HepG2 (cell line): ENCODE data around the gene PRSS50. TPM values are rescaled to one million over a fixed set of nuclear protein-coding genes. Genes with fewer than 3 reads are reported as not detected.

Experiments
- ATAC-seq: fragments of 200-7000 bp; cut with Tn5 transposase; 3 replicates; pipeline ENCODE4 v1.9.1; 2020; ENCODE audit warnings: mild to moderate bottlenecking, moderate library complexity
- BruUV-seq: library from RNA; stranded (reverse); fragments of 400-500 nt; replicated peaks from 2 replicates; lab custom pipeline; 2021; lab: Mats Ljungman, UMichigan
- CTCF ChIA-PET: fragments of 300-600 bp; formaldehyde crosslinking; extraction: SDS; loops from one replicate; lab custom pipeline; 2021; ENCODE audit warnings: low total read pairs, inconsistent platforms, low intra/inter-chr PET ratio; lab: Yijun Ruan, JAX
- POLR2A ChIA-PET: fragments of 350-600 bp; sonication (Branson Sonifier 250); formaldehyde crosslinking; loops from one replicate; lab custom pipeline; 2020; ENCODE audit warnings: antibody characterized with exemption, inconsistent platforms; lab: Yijun Ruan, JAX
- DNase-seq: peaks from one replicate; pipeline ENCODE4 v3.0.0-alpha.2; 2015; ENCODE audit warnings: low spot score
- FAIRE-seq: peaks from 3 replicates; lab custom pipeline; 2011; peaks lifted over from hg19 to GRCh38; lab: Jason Lieb, UNC
- H2AFZ ChIP-seq: one replicate; pipeline ENCODE4 v1.6.1; 2011; ENCODE audit warnings: low read length, inconsistent platforms
- H3K27ac ChIP-seq: fragments of 300-600 bp; 3 replicates; pipeline ENCODE4 v1.8.0; 2011; ENCODE audit warnings: mixed run types, mild to moderate bottlenecking, mixed read lengths, low read length, inconsistent platforms; ENCODE audit not compliant: insufficient read depth; ENCODE audit errors: extremely low read length
- H3K27me3 ChIP-seq, 2 experiments: fragments of 200-600 bp in 1 of 2; 2 replicates in 1 of 2; 3 replicates in 1 of 2; pipeline versions ENCODE4 v1.6.0 to v1.8.0; 2011; ENCODE audit warnings: low read length in 2 of 2, mild to moderate bottlenecking in 2 of 2, moderate library complexity in 2 of 2, inconsistent platforms in 1 of 2; ENCODE audit not compliant: insufficient read depth in 2 of 2, control insufficient read depth in 1 of 2
- H3K36me3 ChIP-seq, 2 experiments: fragments of 200-600 bp in 1 of 2; replicated peaks in 1 of 2; 2 replicates in 1 of 2; 3 replicates in 1 of 2; pipeline versions ENCODE4 v1.5.1 to v1.8.0; 2011; ENCODE audit warnings: low read length in 2 of 2, inconsistent platforms in 1 of 2; ENCODE audit not compliant: insufficient read depth in 2 of 2, control insufficient read depth in 1 of 2
- H3K4me1 ChIP-seq: 2 replicates; pipeline ENCODE4 v1.5.1; 2012; ENCODE audit warnings: low read length, inconsistent platforms; ENCODE audit not compliant: insufficient read depth
- H3K4me2 ChIP-seq: 2 replicates; pipeline ENCODE4 v1.6.0; 2011; ENCODE audit warnings: low read depth, low read length, inconsistent platforms
- H3K4me3 ChIP-seq, 3 experiments: fragments of 200-600 bp in 1 of 3; sonication (generic), shearing (Covaris generic) in 1 of 3; replicated peaks in 1 of 3; 2 replicates each; pipeline ENCODE4 v1.5.1; 2011 to 2016; ENCODE audit warnings: low read length in 3 of 3, inconsistent platforms in 2 of 3, low read depth in 2 of 3, mild to moderate bottlenecking in 2 of 3, control low read depth in 1 of 3, mixed read lengths in 1 of 3; ENCODE audit not compliant: insufficient read depth in 1 of 3
- H3K79me2 ChIP-seq: one replicate; pipeline ENCODE4 v1.6.1; 2011; ENCODE audit warnings: low read length, inconsistent platforms; ENCODE audit not compliant: insufficient read depth
- H3K9ac ChIP-seq: 2 replicates; pipeline ENCODE4 v1.6.0; 2011; ENCODE audit warnings: mild to moderate bottlenecking, low read depth, low read length, inconsistent platforms; ENCODE audit not compliant: insufficient read depth
- H3K9me3 ChIP-seq: 2 replicates; pipeline ENCODE4 v1.5.1; 2012; ENCODE audit warnings: mild to moderate bottlenecking, low read length
- H4K20me1 ChIP-seq: 2 replicates; pipeline ENCODE4 v1.6.0; 2011; ENCODE audit warnings: inconsistent platforms, mild to moderate bottlenecking, low read length, moderate library complexity; ENCODE audit not compliant: insufficient read depth
- ISX ChIP-seq: sonication (generic); formaldehyde crosslinking; conservative IDR thresholded peaks from 2 replicates; pipeline ENCODE4 v1.5.0; 2020; ENCODE audit warnings: missing genetic modification reagents
- MAZ ChIP-seq, 2 experiments: sonication (generic) in 1 of 2; formaldehyde crosslinking in 1 of 2; IDR thresholded peaks; 2 replicates each; pipeline versions ENCODE4 v1.5.0 to v1.6.1; 2012 to 2020; ENCODE audit warnings: low read depth in 2 of 2, mild to moderate bottlenecking in 2 of 2, borderline replicate concordance in 1 of 2, improper control_type of control experiment in 1 of 2, low read length in 1 of 2, missing genetic modification reagents in 1 of 2, moderate library complexity in 1 of 2
- POLR2G ChIP-seq: fragments of 200-400 bp; formaldehyde crosslinking; IDR thresholded peaks from 2 replicates; pipeline ENCODE4 v1.6.1; 2018; ENCODE audit warnings: mild to moderate bottlenecking, low read depth, low read length, moderate library complexity
- SNAI1 ChIP-seq: sonication (generic); formaldehyde crosslinking; IDR thresholded peaks from 2 replicates; pipeline ENCODE4 v1.5.0; 2020; ENCODE audit warnings: mild to moderate bottlenecking, missing genetic modification reagents, borderline replicate concordance
- ZBTB20 ChIP-seq: sonication (generic); formaldehyde crosslinking; IDR thresholded peaks from 2 replicates; pipeline ENCODE4 v1.8.1; 2023; ENCODE audit warnings: missing genetic modification reagents, low read depth, mild to moderate bottlenecking, borderline replicate concordance
- ZNF431 ChIP-seq: sonication (generic); formaldehyde crosslinking; IDR thresholded peaks from 2 replicates; pipeline ENCODE4 v1.9.0; 2022; ENCODE audit warnings: missing genetic modification reagents, low read depth, mild to moderate bottlenecking, borderline replicate concordance
- ZNF549 ChIP-seq: sonication (generic); formaldehyde crosslinking; IDR thresholded peaks from 2 replicates; pipeline ENCODE4 v1.5.0; 2020; ENCODE audit warnings: missing genetic modification reagents
- ZNF83 ChIP-seq: sonication (generic); formaldehyde crosslinking; IDR thresholded peaks from 2 replicates; pipeline ENCODE4 v1.4.0; 2020; ENCODE audit warnings: missing genetic modification reagents, mild to moderate bottlenecking, borderline replicate concordance
- WGBS: methylation state at CpG from one replicate; pipeline ENCODE4 v1.1.6; 2017; ENCODE audit warnings: low lambda C conversion rate; 5-methylcytosine and 5-hydroxymethylcytosine counted together
- in situ Hi-C: cut with HindIII; loops from 2 replicates; pipeline ENCODE4 v1.10.0; 2017; ENCODE audit warnings: low pct_unique_long_range_greater_than_20kb; ENCODE audit not compliant: extremely low pct_ligation_motif_present
- intact Hi-C: fragments of 100-400 bp; cut with micrococcal nuclease; formaldehyde crosslinking; loops from one replicate; pipeline ENCODE4 v1.10.0; 2022; ENCODE audit not compliant: unreplicated experiment
- polyA plus RNA-seq, 8 experiments: library from polyadenylated mRNA; depleted of rRNA in 3 of 8; stranded (reverse) in 7 of 8; unstranded in 1 of 8; fragments of >200 nt; fragmentation: Illumina TruSeq in 4 of 8; extraction: Trizol in 4 of 8; gene quantifications; 2 replicates each; pipeline versions ENCODE4 v1.2.1 to v1.2.3, GENCODE V29; 2011 to 2016; ENCODE audit warnings: low read depth in 4 of 8, missing spikeins in 1 of 8, mixed read lengths in 1 of 8; ENCODE audit not compliant: insufficient read depth in 1 of 8
- total RNA-seq, 5 experiments: library from RNA; depleted of rRNA; stranded (reverse); fragments of >200 nt; fragmentation: Illumina TruSeq; extraction: Trizol; gene quantifications; 2 replicates each; pipeline ENCODE4 v1.2.3, GENCODE V29; 2016; ENCODE audit warnings: low read depth in 1 of 5
- TF ChIP-seq, protein P1 (sequence below): sonication (generic); formaldehyde crosslinking; IDR thresholded peaks from 2 replicates; pipeline ENCODE4 v1.4.0; 2020; ENCODE audit warnings: missing genetic modification reagents, low read depth, mild to moderate bottlenecking, borderline replicate concordance

PRSS50 gene
- total and polyA plus RNA-seq, 2 of the 13 experiments (the other 11 are each of a cell fraction or from before 2014, with no cell fraction given): not detected

DNA sequence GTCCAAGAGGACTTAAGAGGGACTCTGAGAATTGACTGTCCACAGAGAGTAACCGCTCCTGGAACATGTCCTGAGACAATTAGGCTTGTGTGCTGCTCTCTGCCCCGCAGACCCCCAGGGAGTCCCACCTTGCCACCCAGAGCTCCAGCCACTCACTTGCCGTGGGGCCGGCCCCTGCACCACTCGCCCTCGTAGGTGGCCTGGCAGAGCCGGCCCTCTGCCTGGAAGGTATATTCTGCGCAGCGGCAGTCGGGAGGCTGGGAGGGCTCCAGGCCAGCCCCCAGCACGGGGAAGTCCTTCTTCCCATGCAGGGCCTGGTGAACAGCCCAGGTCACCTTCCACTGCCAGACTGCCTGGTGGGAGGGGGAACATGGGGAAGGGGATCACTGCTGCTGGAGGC, 34.7 kb downstream of the PRSS50 start (continued):
- TF ChIP-seq POLR2G (no peak), ISX (CRISPR knock-in tag) (no peak), ZNF83 (CRISPR knock-in tag) (no peak), SNAI1 (CRISPR knock-in tag) (no peak), MAZ (IDR thresholded peaks at IDR 0.05; ENCODE audit: borderline replicate concordance, low read depth, low read length) (no peak), MAZ (CRISPR knock-in tag; IDR thresholded peaks at IDR 0.05; ENCODE audit: low read depth) (no peak), ZNF549 (no peak), ZNF431 (no peak)
- TF ChIP-seq, protein P1, sequence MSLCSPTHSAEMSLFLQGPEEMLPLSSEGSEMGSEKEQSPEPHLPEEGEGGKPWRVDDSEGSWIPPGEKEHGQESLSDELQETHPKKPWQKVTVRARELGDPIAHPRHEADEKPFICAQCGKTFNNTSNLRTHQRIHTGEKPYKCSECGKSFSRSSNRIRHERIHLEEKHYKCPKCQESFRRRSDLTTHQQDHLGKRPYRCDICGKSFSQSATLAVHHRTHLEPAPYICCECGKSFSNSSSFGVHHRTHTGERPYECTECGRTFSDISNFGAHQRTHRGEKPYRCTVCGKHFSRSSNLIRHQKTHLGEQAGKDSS (CRISPR knock-in tag): no peak

DNA sequence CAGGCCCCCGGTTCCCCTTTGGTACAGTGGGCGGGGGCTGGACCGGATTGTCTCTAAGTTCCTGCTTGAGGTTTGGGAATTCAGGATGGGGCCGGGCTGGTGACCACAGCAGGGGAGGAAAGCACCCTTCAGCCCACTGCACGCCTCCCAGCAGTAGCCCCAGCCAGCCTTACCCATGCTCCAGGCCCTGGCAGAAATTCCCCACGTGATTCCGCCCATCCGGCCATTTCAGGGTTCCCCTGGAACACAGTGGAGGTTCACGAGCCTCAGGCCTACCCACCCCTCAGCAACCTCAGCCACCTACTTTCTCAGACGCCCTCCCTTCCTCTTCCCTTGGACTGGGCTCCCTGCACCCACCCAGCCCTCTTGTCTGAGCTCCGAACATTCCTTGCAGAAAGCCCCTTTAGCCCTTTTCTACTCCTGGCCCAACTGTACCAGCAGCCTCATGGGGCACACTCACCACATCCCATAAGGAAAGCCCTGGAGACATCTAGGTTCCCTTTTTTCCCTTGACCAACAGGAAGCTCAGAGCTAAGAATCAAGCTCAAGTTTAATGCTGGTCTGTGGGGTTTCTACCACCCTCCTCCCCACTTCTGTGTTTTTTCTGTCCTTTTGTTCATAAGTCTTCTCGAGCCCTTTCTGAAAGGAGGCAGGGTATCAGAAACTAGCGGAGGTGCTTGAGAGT, 35.7 kb downstream of the PRSS50 start:
- BruUV-seq: no TSS peak
- CTCF ChIA-PET: no interaction called here
- POLR2A ChIA-PET: no interaction called here
- FAIRE-seq (no peak), ATAC-seq (no peak), DNase-seq (no peak)
- H4K20me1 ChIP-seq: no peaks in the 10 kb centered on the region
- in situ Hi-C loops (no loop called here), intact Hi-C loops (no loop called here)
- no peak overlapping the region for H3K27ac ChIP-seq
- no peaks in the 10 kb centered on the region for H3K9me3 ChIP-seq
- TF ChIP-seq ZBTB20 (CRISPR knock-in tag): no peak
- no peaks in the 10 kb centered on the region for H3K79me2 ChIP-seq
- 15% methylated on average over 8 of the region's 13 CpGs for WGBS
- H3K4me1 ChIP-seq: no peaks in the 10 kb centered on the region
- peaks cover 4 to 55% of the 10 kb centered on the region in 2 experiments; a peak in 4 of 5 replicates for H3K27me3 ChIP-seq
- no peaks in the 10 kb centered on the region for H3K36me3 ChIP-seq
- H3K9ac ChIP-seq: no peak overlapping the region
- no peak overlapping the region for H2AFZ ChIP-seq
- H3K4me3 ChIP-seq: no peak overlapping the region
- H3K4me2 ChIP-seq: no peak overlapping the region
